H7 (cell line): ENCODE data around the gene FREM1. TPM values are rescaled to one million over a fixed set of nuclear protein-coding genes. Genes with fewer than 3 reads are reported as not detected.
A peak's percentile ranks its signal among the peaks of the same experiment; 100 is the strongest.

Experiments
- DNase-seq: peaks from one replicate; pipeline ENCODE4 v3.0.0; 2012
- H3K27me3 ChIP-seq: 2 replicates; pipeline ENCODE4 v1.6.0; 2011; ENCODE audit warnings: mild to moderate bottlenecking, low read length; ENCODE audit not compliant: control insufficient read depth, insufficient read depth
- H3K36me3 ChIP-seq: replicated peaks from 2 replicates; pipeline ENCODE4 v1.5.1; 2011; ENCODE audit warnings: low read length; ENCODE audit not compliant: control insufficient read depth, insufficient read depth
- H3K4me3 ChIP-seq: 2 replicates; pipeline ENCODE4 v1.5.1; 2011; ENCODE audit warnings: low read depth, mild to moderate bottlenecking, control low read depth, low read length, moderate library complexity; ENCODE audit not compliant: insufficient read depth
- total RNA-seq: library from RNA; depleted of rRNA; stranded (reverse); fragments of >200 nt; shearing (Covaris generic); gene quantifications from 2 replicates; pipeline ENCODE4 v1.2.3, GENCODE V29; 2014

FREM1 gene
- total RNA-seq, 1 experiment from 2014 or later: 4.8 TPM

DNA sequence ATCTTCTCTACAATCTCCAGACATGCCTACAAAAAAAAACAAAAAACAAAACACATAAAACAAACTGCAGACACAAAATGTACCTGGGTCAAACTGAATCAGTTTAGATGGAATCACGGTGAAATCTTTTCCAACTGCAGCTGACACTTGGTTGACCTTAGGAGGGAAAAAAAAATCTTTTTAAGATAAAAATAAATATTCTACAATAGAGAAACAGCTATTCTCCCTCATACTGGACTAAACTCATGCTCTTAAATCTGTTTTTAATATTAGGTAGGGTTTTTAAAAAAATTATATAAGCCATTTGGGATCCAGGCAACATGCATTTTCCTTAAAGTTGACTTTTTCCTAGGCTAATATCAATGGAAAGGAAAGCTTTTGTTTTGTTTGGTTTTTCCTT is 153.9 kb downstream of the FREM1 start:
- H3K27me3 ChIP-seq: no peaks in the 10 kb centered on the region
- no peaks in the 10 kb centered on the region for H3K36me3 ChIP-seq
- no peak overlapping the region for H3K4me3 ChIP-seq

DNA sequence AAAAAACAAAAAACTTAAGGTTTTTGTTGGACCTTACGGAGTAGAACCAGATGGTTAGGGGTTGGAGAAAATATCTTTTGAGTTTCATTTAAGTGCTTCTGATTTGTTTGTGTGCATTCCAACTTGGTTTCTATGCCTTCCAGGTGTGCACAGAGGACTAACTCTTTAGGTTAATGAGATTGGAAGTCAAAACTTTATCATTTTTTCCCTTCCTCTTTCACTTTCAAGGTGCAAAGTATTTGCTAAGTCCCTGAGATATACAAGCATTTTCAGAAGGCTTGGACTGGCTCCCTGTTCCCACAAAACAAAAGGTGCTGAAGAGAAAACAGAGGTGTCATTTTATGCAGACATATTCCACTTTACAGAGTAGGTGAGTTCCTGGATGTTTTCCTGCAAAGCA is 157.4 kb downstream of the FREM1 start:
- H3K36me3 ChIP-seq: no peaks in the 10 kb centered on the region
- DNase-seq: no peak
- H3K4me3 ChIP-seq: no peak overlapping the region
- H3K27me3 ChIP-seq: no peaks in the 10 kb centered on the region; the same call in 1 of the 2 replicates

More for the DNA sequence above, 153.9 kb downstream of the FREM1 start:
- no peak for DNase-seq

GRCh38 chr9:14752271-14752670 is 158.0 kb downstream of the FREM1 start:
- DNase-seq: no peak

DNA sequence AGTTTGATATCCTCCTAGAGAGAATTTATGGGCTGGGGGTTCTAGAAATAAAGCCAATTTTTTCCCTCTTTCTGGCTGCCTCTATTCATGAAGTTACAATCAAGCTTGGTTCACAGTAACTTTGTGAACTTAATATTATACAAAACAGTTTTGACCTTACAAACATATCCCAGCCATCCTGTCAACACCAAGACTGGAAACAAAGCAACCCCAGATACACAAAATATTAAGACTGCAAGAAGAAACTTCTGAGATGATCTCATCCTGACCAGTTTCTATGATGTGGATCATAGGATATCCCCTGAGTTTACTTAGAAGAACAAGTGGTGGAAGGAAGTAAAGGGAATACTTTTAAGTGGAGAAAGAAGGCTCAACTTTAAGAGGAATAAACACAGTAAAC is 159.4 kb downstream of the FREM1 start:
- H3K36me3 ChIP-seq: no peaks in the 10 kb centered on the region
- H3K27me3 ChIP-seq: no peaks in the 10 kb centered on the region; the same call in 1 of the 2 replicates
- no peak for DNase-seq
- no peak overlapping the region for H3K4me3 ChIP-seq

More at GRCh38 chr9:14752271-14752670, 158.0 kb downstream of the FREM1 start:
- Histone ChIP-seq H3K36me3 (no peaks in the 10 kb centered on the region), H3K27me3 (no peaks in the 10 kb centered on the region; the same call in 1 of the 2 replicates), H3K4me3 (no peak overlapping the region)

DNA sequence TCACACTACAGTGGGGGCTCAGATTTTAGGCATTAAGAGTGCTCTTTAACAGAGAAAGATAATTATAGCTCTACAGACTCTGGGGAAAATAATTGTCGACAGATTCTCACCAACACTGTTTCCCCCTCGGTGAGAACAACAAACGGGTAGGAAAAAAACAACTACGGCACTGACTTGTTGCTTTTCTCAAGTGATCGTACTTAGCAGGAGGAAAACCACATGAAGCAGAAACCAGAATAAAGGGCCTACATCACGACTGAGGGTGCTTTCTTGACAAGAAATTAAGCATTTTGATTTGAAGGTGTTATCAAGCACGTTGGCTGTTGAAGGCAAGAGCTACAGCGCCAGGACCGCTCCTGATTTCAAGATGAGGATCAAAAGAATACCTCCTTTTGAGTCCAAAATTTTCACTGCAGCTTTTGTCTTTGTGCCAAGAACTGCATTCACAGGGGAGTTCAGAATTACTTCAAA is 160.5 kb downstream of the FREM1 start:
- no peak overlapping the region for H3K4me3 ChIP-seq
- H3K36me3 ChIP-seq: no peaks in the 10 kb centered on the region
- no peaks in the 10 kb centered on the region; the same call in 1 of the 2 replicates for H3K27me3 ChIP-seq
- no peak for DNase-seq

DNA sequence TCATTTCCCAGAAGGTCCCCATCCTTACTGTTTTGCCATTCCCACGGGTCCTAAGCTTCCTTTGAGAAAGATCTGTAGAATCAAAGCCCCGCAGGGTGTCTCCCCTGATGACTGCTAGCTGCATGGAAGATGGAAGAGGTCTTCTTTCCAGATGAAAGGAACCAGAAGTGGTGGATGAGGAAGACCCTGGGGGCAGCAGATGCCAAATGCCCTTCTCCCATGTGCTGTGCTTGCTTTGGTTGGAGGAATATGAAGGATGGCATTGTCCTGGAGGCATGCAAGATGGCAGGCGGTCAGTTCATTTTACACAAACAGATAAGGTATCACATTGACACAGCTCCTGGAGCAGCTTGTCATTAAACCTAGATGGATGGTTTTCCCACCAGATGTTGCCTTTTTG is 161.9 kb downstream of the FREM1 start:
- no peaks in the 10 kb centered on the region for H3K36me3 ChIP-seq
- no peak overlapping the region for H3K4me3 ChIP-seq
- DNase-seq: no peak
- no peaks in the 10 kb centered on the region; the same call in 1 of the 2 replicates for H3K27me3 ChIP-seq

- Histone ChIP-seq H3K4me3 (peak overlapping the region; percentile 19; the same call in 1 of the 2 replicates), H3K36me3 (no peaks in the 10 kb centered on the region), H3K27me3 (no peaks in the 10 kb centered on the region; the same call in 1 of the 2 replicates)
- DNase-seq: no peak
Measured at GRCh38 chr9:14747111-14747510, 163.1 kb downstream of the FREM1 start.

- DNase-seq: no peak
- H3K4me3 ChIP-seq: peak overlapping the region; percentile 19; the same call in 1 of the 2 replicates
- no peaks in the 10 kb centered on the region; the same call in 1 of the 2 replicates for H3K27me3 ChIP-seq
- no peaks in the 10 kb centered on the region for H3K36me3 ChIP-seq
Measured at GRCh38 chr9:14746626-14747025, 163.6 kb downstream of the FREM1 start.

- H3K27me3 ChIP-seq: no peaks in the 10 kb centered on the region; the same call in 1 of the 2 replicates
- H3K4me3 ChIP-seq: no peak overlapping the region; the same call in 1 of the 2 replicates
- DNase-seq: no peak
- H3K36me3 ChIP-seq: no peaks in the 10 kb centered on the region
Measured at GRCh38 chr9:14744768-14745167, 165.5 kb downstream of the FREM1 start.

- no peak overlapping the region for H3K4me3 ChIP-seq
- no peaks in the 10 kb centered on the region for H3K36me3 ChIP-seq
- no peak for DNase-seq
- no peaks in the 10 kb centered on the region for H3K27me3 ChIP-seq
Measured at GRCh38 chr9:14741369-14741768, 168.9 kb downstream of the FREM1 start.

GRCh38 chr9:14733133-14733532 is 177.1 kb downstream of the FREM1 start:
- Histone ChIP-seq H3K27me3 (no peaks in the 10 kb centered on the region; the same call in 1 of the 2 replicates), H3K36me3 (no peaks in the 10 kb centered on the region), H3K4me3 (no peak overlapping the region)
- no peak for DNase-seq

DNA sequence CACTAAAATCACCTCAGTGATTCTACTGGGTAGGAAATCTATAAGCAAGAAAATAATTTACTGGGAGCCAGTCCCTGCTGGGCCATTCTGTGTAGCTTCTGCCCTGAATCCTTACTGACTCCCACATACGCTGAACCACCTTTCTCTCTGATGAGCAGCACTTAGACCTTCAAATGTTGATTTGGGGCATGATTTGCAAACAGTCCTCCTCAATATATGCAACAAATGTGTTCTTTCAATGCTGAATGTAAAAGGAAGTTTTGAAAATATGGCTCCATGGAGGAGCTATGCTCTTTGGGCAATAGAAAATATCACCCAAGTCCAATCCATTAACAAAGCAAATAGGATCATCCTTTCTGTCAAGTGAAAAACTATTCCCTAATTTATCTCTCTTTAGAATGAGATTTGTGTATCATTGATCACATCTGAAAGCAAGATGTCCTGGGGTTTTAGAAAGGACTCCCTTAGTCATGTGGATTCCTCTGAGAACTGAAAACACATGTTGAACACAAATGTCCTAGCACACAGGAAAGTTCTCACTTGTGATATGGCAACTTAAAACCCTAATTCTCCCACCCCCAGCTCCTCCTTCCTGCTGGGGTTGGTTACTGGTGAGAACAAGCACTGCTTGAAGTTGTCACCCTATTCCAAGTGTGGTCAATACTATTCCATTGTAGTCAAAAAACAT is 178.8 kb downstream of the FREM1 start:
- no peak overlapping the region for H3K4me3 ChIP-seq
- DNase-seq: no peak
- H3K27me3 ChIP-seq: peaks cover 5% of the 10 kb centered on the region; the same call in 1 of the 2 replicates
- H3K36me3 ChIP-seq: no peaks in the 10 kb centered on the region

GRCh38 chr9:14730461-14730898 is 179.7 kb downstream of the FREM1 start:
- Histone ChIP-seq H3K4me3 (no peak overlapping the region), H3K27me3 (peaks cover 12% of the 10 kb centered on the region; the same call in 1 of the 2 replicates), H3K36me3 (no peaks in the 10 kb centered on the region)
- DNase-seq: no peak

DNA sequence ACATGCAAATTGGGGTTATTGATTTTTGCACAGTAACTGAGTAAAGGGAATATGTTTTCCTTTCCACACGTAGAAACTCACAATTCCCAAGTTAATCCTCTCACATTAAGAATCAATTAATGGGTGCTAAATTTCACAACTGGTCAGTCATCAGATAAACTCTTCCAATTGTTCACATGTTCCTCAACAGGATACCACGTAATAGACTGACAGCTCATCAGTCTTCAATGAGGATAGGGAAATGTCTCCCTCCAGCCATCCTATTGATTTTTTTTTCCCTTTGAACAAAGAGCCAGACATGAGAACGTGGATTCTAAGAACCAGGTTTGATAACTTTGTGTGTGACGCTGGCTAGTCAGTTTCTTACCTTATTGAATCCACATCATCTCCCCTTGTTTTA is 186.9 kb downstream of the FREM1 start:
- H3K4me3 ChIP-seq: no peak overlapping the region
- H3K36me3 ChIP-seq: no peaks in the 10 kb centered on the region; the same call in 1 of the 2 replicates
- no peak for DNase-seq
- H3K27me3 ChIP-seq: peaks cover 56% of the 10 kb centered on the region

GRCh38 chr9:14722391-14723035 is 187.7 kb downstream of the FREM1 start, which contains the start of gene CER1:
Gene CER1, minus strand, starts transcription at chr9:14722733. Its CDS starts 61 bp downstream, at chr9:14722672.
- Histone ChIP-seq H3K4me3 (peak within 1 kb of the TSS; percentile 18), H3K36me3 (no peaks in the 10 kb centered on the region; the same call in 1 of the 2 replicates), H3K27me3 (peaks cover 56% of the 10 kb centered on the region)
- peak; percentile 57 for DNase-seq
